Measurements from ENCODE around the gene KCNJ15. TPM values are rescaled to one million over a fixed set of nuclear protein-coding genes. Genes with fewer than 3 reads are reported as not detected.

Gene KCNJ15
- total RNA-seq, 1 experiment from 2014 or later, result 0.13 TPM

GRCh38 chr21:38261851-38262250 is 5.1 kb downstream of the KCNJ15 start:
- Histone ChIP-seq H3K27ac (ENCODE audit: low read length) (no peak overlapping the region), H3K36me3 (ENCODE audit: control insufficient read depth, insufficient read depth, low read length) (no peaks in the 10 kb centered on the region), H3K4me1 (ENCODE audit: control insufficient read depth, insufficient read depth, low read length) (no peaks in the 10 kb centered on the region), H3K9me3 (ENCODE audit: control insufficient read depth, insufficient read depth, low read depth, low read length) (no peaks in the 10 kb centered on the region), H3K4me3 (ENCODE audit: low read depth in 2 of 2, low read length in 2 of 2) (no peak overlapping the region), H3K27me3 (ENCODE audit: control insufficient read depth, insufficient read depth, low read length) (peaks cover 9% of the 10 kb centered on the region)
- no peak for TF ChIP-seq SIN3A (IDR thresholded peaks at IDR 0.05; ENCODE audit: borderline replicate concordance, insufficient read depth, low read depth, low read length)
- TF ChIP-seq POLR2AphosphoS5 (IDR thresholded peaks at IDR 0.05; ENCODE audit: low read depth, low read length), result no peak
- TF ChIP-seq CTCF (IDR thresholded peaks at IDR 0.05), result no peak
- no peak for TF ChIP-seq REST (IDR thresholded peaks at IDR 0.05; ENCODE audit: insufficient read depth in 1 of 2, low read depth in 2 of 2, low read length in 1 of 2)
- no peak for TF ChIP-seq TCF7L2 (IDR thresholded peaks at IDR 0.05; ENCODE audit: low read depth, low read length)
- BruUV-seq (replicated peaks), result no TSS peak
- CTCF ChIA-PET, result no interaction called here
- no peak for ATAC-seq
- intact Hi-C loops (cut with micrococcal nuclease; ENCODE audit: unreplicated experiment) (no loop called here), in situ Hi-C loops (cut with HindIII; ENCODE audit: low pct_unique_long_range_greater_than_20kb, low sequenced_read_pairs) (no loop called here)
- POLR2A ChIA-PET, result no interaction called here
- DNase-seq (ENCODE audit: low read depth, low spot score), result no peak

GRCh38 chr21:38263493-38263892 is 6.7 kb downstream of the KCNJ15 start:
- intact Hi-C loops (cut with micrococcal nuclease; ENCODE audit: unreplicated experiment), result no loop called here
- CTCF ChIA-PET, result no interaction called here

More at GRCh38 chr21:38263493-38263892, 6.7 kb downstream of the KCNJ15 start:
- H3K27me3 ChIP-seq (ENCODE audit: control insufficient read depth, insufficient read depth, low read length), result no peaks in the 10 kb centered on the region
- no TSS peak for BruUV-seq (replicated peaks)
- DNase-seq (ENCODE audit: low read depth, low spot score) (no peak), ATAC-seq (no peak)
- H3K27ac ChIP-seq (ENCODE audit: low read length), result no peak overlapping the region
- POLR2A ChIA-PET, result no interaction called here
- no peaks in the 10 kb centered on the region for H3K36me3 ChIP-seq (ENCODE audit: control insufficient read depth, insufficient read depth, low read length)
- no peaks in the 10 kb centered on the region for H3K9me3 ChIP-seq (ENCODE audit: control insufficient read depth, insufficient read depth, low read depth, low read length)
- no peak for TF ChIP-seq TCF7L2 (IDR thresholded peaks at IDR 0.05; ENCODE audit: low read depth, low read length)
- TF ChIP-seq POLR2AphosphoS5 (IDR thresholded peaks at IDR 0.05; ENCODE audit: low read depth, low read length), result no peak
- TF ChIP-seq CTCF (IDR thresholded peaks at IDR 0.05), result no peak
- TF ChIP-seq REST (IDR thresholded peaks at IDR 0.05; ENCODE audit: insufficient read depth in 1 of 2, low read depth in 2 of 2, low read length in 1 of 2), result no peak
- TF ChIP-seq SIN3A (IDR thresholded peaks at IDR 0.05; ENCODE audit: borderline replicate concordance, insufficient read depth, low read depth, low read length), result no peak
- in situ Hi-C loops (cut with HindIII; ENCODE audit: low pct_unique_long_range_greater_than_20kb, low sequenced_read_pairs), result no loop called here
- no peaks in the 10 kb centered on the region for H3K4me1 ChIP-seq (ENCODE audit: control insufficient read depth, insufficient read depth, low read length)
- no peak overlapping the region for H3K4me3 ChIP-seq (ENCODE audit: low read depth in 2 of 2, low read length in 2 of 2)
